VCaP (cell line): ENCODE measurements around the gene ZBTB5.

Experiments
- H3K27ac ChIP-seq: fragments of 450-650 bp; 2 replicates; pipeline ENCODE4 v1.5.1; 2017
- TF ChIP-seq, protein P1 (sequence below): fragments of 450-650 bp; conservative IDR thresholded peaks from 2 replicates; pipeline ENCODE4 v1.5.1; 2017; ENCODE audit warnings: mild to moderate bottlenecking, moderate library complexity

The ZBTB5 gene

DNA sequence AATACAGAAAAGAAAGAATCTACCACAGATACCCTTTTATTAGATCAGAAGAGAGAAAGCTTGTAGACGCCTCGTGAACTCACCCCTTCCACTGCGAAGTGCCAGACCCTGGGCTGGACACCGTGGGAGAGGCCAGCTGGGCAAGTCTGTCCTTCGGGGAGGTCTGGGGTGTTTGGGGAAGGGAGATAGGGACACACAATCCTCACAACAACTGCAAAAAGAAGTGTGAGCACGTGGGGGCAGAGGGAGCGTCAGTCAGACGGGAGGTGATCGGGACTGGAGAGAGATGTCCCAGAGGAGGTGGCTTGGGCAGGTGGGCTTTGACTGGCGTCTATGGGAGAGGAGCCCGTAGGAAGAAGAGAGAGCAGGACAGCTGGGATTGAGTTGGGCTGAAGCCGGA is 70.0 kb downstream of the ZBTB5 start:
- TF ChIP-seq, protein P1, sequence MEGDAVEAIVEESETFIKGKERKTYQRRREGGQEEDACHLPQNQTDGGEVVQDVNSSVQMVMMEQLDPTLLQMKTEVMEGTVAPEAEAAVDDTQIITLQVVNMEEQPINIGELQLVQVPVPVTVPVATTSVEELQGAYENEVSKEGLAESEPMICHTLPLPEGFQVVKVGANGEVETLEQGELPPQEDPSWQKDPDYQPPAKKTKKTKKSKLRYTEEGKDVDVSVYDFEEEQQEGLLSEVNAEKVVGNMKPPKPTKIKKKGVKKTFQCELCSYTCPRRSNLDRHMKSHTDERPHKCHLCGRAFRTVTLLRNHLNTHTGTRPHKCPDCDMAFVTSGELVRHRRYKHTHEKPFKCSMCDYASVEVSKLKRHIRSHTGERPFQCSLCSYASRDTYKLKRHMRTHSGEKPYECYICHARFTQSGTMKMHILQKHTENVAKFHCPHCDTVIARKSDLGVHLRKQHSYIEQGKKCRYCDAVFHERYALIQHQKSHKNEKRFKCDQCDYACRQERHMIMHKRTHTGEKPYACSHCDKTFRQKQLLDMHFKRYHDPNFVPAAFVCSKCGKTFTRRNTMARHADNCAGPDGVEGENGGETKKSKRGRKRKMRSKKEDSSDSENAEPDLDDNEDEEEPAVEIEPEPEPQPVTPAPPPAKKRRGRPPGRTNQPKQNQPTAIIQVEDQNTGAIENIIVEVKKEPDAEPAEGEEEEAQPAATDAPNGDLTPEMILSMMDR, result no peak
- H3K27ac ChIP-seq, result no peak overlapping the region

GRCh38 chr9:37392272-37392671 is 73.0 kb downstream of the ZBTB5 start:
- TF ChIP-seq, protein P1, result no peak
- H3K27ac ChIP-seq, result no peak overlapping the region

DNA sequence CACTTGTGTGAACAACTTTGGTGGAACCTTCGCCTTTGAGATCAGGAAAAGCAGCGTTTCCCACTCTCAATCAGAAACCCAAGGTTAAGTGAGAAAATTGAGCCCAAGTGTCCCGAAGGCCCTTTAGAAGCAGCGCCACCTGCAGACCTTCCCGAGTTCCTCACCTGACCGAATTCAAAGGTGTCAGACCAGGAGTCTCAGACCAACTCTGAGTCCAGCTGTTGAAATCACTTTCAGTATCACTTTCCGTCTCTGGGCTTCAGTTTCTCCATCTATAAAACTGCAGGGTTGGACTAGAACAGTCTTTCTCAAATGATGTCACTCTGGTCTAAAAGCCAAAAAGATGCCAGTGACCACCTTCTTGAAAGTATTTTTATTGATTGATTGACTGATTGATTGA is 74.5 kb downstream of the ZBTB5 start:
- no peak overlapping the region for H3K27ac ChIP-seq
- TF ChIP-seq, protein P1, result no peak; the same call in 1 of the 2 replicates
